ENCODE measurements around the gene TAF7.
"Not testable (repeated sequence)": the region's sequence is repeated elsewhere in the genome, so short reads cannot be mapped to it uniquely, and the experiment has no call there.

TAF7 gene

GRCh38 chr5:141338538-141339306, 18.1 kb upstream of the TAF7 start, which contains the start of gene PCDHGA2:
TSS of gene PCDHGA2 (plus strand) at chr5:141338760.
- DNase-seq = peak; percentile 50

- DNase-seq = not testable (repeated sequence)
Measured at GRCh38 chr5:141332571-141332970, 12.0 kb upstream of the TAF7 start.

- DNase-seq = peak; percentile 31
Measured at GRCh38 chr5:141330299-141331080, 9.9 kb upstream of the TAF7 start, which contains the start of gene PCDHGA1. TSS of gene PCDHGA1 (plus strand) at chr5:141330514.

- no peak for DNase-seq
Measured at GRCh38 chr5:141328231-141328630, 7.6 kb upstream of the TAF7 start.

- peak; percentile 73 for DNase-seq
Measured at GRCh38 chr5:141326088-141326854, 5.7 kb upstream of the TAF7 start.

- DNase-seq = no peak
Measured at GRCh38 chr5:141322261-141322660, 1.7 kb upstream of the TAF7 start.

GRCh38 chr5:141319699-141320098, 885 bp downstream of the TAF7 start:
- no peak for DNase-seq

- no peak for DNase-seq
Measured at GRCh38 chr5:141319202-141319601, 1.4 kb downstream of the TAF7 start.

- not testable (repeated sequence) for DNase-seq
Measured at GRCh38 chr5:141316963-141317362, 3.6 kb downstream of the TAF7 start.

GRCh38 chr5:141313711-141314110, 6.9 kb downstream of the TAF7 start:
- no peak for DNase-seq

- no peak for DNase-seq
Measured at GRCh38 chr5:141306630-141307029, 14.0 kb downstream of the TAF7 start.

GRCh38 chr5:141303756-141304155, 16.8 kb downstream of the TAF7 start, which contains the start of gene SLC25A2:
TSS of gene SLC25A2 (minus strand) at chr5:141304049. CDS start at chr5:141303865, 184 bp downstream.
- no peak for DNase-seq

- DNase-seq = no peak
Measured at GRCh38 chr5:141298376-141298775, 22.2 kb downstream of the TAF7 start.

- DNase-seq = no peak
Measured at GRCh38 chr5:141272906-141273305, 47.7 kb downstream of the TAF7 start.

- DNase-seq = no peak
Measured at GRCh38 chr5:141269195-141269594, 51.4 kb downstream of the TAF7 start.

Measured in fibroblast of skin of abdomen (primary cell).